ENCODE measurements around the gene EXOC6. TPM values are rescaled to one million over a fixed set of nuclear protein-coding genes. Genes with fewer than 3 reads are reported as not detected.

Gene EXOC6
- total RNA-seq, 3 donors from 2014 or later = 10.3 to 11.2 (median 10.8) TPM

- no peak for ATAC-seq
- no peaks in the 10 kb centered on the region for H3K27me3 Mint-ChIP-seq (ENCODE audit: low read depth)
- H3K4me1 Mint-ChIP-seq (ENCODE audit: low read depth) = no peaks in the 10 kb centered on the region
- H3K4me3 Mint-ChIP-seq = no peak overlapping the region
- H3K9me3 Mint-ChIP-seq = no peaks in the 10 kb centered on the region
- no peak for DNase-seq
- H3K36me3 Mint-ChIP-seq (ENCODE audit: insufficient read depth) = peaks cover 16% of the 10 kb centered on the region
Observed at GRCh38 chr10:93026072-93026471, 177.8 kb downstream of the EXOC6 start.

GRCh38 chr10:93027508-93027907, 179.2 kb downstream of the EXOC6 start:
- H3K4me1 Mint-ChIP-seq (ENCODE audit: low read depth) = no peaks in the 10 kb centered on the region
- H3K9me3 Mint-ChIP-seq = no peaks in the 10 kb centered on the region
- ATAC-seq = no peak
- no peaks in the 10 kb centered on the region for H3K27me3 Mint-ChIP-seq (ENCODE audit: low read depth)
- no peak for DNase-seq
- no peak overlapping the region for H3K4me3 Mint-ChIP-seq
- H3K36me3 Mint-ChIP-seq (ENCODE audit: insufficient read depth) = peaks cover 21% of the 10 kb centered on the region

- no peak for ATAC-seq
- Mint-ChIP-seq H3K27me3 (ENCODE audit: low read depth) (no peaks in the 10 kb centered on the region), H3K9me3 (no peaks in the 10 kb centered on the region), H3K36me3 (ENCODE audit: insufficient read depth) (peaks cover 23% of the 10 kb centered on the region), H3K4me1 (ENCODE audit: low read depth) (no peaks in the 10 kb centered on the region), H3K4me3 (no peak overlapping the region)
- DNase-seq = no peak
Observed at GRCh38 chr10:93028883-93029282, 180.6 kb downstream of the EXOC6 start.

- Mint-ChIP-seq H3K4me3 (no peak overlapping the region), H3K27me3 (ENCODE audit: low read depth) (no peaks in the 10 kb centered on the region), H3K9me3 (no peaks in the 10 kb centered on the region), H3K36me3 (ENCODE audit: insufficient read depth) (peaks cover 21% of the 10 kb centered on the region), H3K4me1 (ENCODE audit: low read depth) (no peaks in the 10 kb centered on the region)
- no peak for DNase-seq
- no peak for ATAC-seq
Observed at GRCh38 chr10:93030409-93030808, 182.1 kb downstream of the EXOC6 start.

- Mint-ChIP-seq H3K4me3 (no peak overlapping the region), H3K27me3 (ENCODE audit: low read depth) (no peaks in the 10 kb centered on the region), H3K4me1 (ENCODE audit: low read depth) (no peaks in the 10 kb centered on the region), H3K9me3 (no peaks in the 10 kb centered on the region), H3K36me3 (ENCODE audit: insufficient read depth) (peaks cover 10% of the 10 kb centered on the region)
- DNase-seq = no peak
- ATAC-seq = no peak
Observed at GRCh38 chr10:93032105-93032808, 183.9 kb downstream of the EXOC6 start.

- ATAC-seq = no peak
- Mint-ChIP-seq H3K36me3 (ENCODE audit: insufficient read depth) (peaks cover 7% of the 10 kb centered on the region), H3K27me3 (ENCODE audit: low read depth) (no peaks in the 10 kb centered on the region), H3K9me3 (no peaks in the 10 kb centered on the region), H3K4me3 (no peak overlapping the region), H3K4me1 (ENCODE audit: low read depth) (no peaks in the 10 kb centered on the region)
- no peak for DNase-seq
Observed at GRCh38 chr10:93032809-93033137, 184.5 kb downstream of the EXOC6 start.

- no peak for ATAC-seq
- H3K36me3 Mint-ChIP-seq (ENCODE audit: insufficient read depth) = peaks cover 7% of the 10 kb centered on the region
- H3K4me3 Mint-ChIP-seq = no peak overlapping the region
- H3K9me3 Mint-ChIP-seq = no peaks in the 10 kb centered on the region
- no peaks in the 10 kb centered on the region for H3K4me1 Mint-ChIP-seq (ENCODE audit: low read depth)
- no peak for DNase-seq
- no peaks in the 10 kb centered on the region for H3K27me3 Mint-ChIP-seq (ENCODE audit: low read depth)
Observed at GRCh38 chr10:93034426-93034825, 186.1 kb downstream of the EXOC6 start.

GRCh38 chr10:93039110-93039509, 190.8 kb downstream of the EXOC6 start:
- Mint-ChIP-seq H3K4me1 (ENCODE audit: low read depth) (peaks cover 1% of the 10 kb centered on the region), H3K36me3 (ENCODE audit: insufficient read depth) (peaks cover 15% of the 10 kb centered on the region), H3K9me3 (no peaks in the 10 kb centered on the region), H3K27me3 (ENCODE audit: low read depth) (no peaks in the 10 kb centered on the region), H3K4me3 (no peak overlapping the region)
- ATAC-seq = no peak
- no peak for DNase-seq

GRCh38 chr10:93039721-93040120, 191.4 kb downstream of the EXOC6 start:
- ATAC-seq (no peak), DNase-seq (no peak)
- Mint-ChIP-seq H3K4me1 (ENCODE audit: low read depth) (peaks cover 1% of the 10 kb centered on the region), H3K9me3 (no peaks in the 10 kb centered on the region), H3K36me3 (ENCODE audit: insufficient read depth) (peaks cover 15% of the 10 kb centered on the region), H3K4me3 (no peak overlapping the region), H3K27me3 (ENCODE audit: low read depth) (no peaks in the 10 kb centered on the region)

- H3K4me1 Mint-ChIP-seq (ENCODE audit: low read depth) = no peaks in the 10 kb centered on the region
- H3K9me3 Mint-ChIP-seq = no peaks in the 10 kb centered on the region
- peaks cover 25% of the 10 kb centered on the region for H3K36me3 Mint-ChIP-seq (ENCODE audit: insufficient read depth)
- H3K4me3 Mint-ChIP-seq = no peak overlapping the region
- peaks cover 3% of the 10 kb centered on the region for H3K27me3 Mint-ChIP-seq (ENCODE audit: low read depth)
- DNase-seq (no peak), ATAC-seq (no peak)
Observed at GRCh38 chr10:93054486-93054885, 206.2 kb downstream of the EXOC6 start.

- H3K36me3 Mint-ChIP-seq (ENCODE audit: insufficient read depth) = peaks cover 25% of the 10 kb centered on the region
- no peaks in the 10 kb centered on the region for H3K9me3 Mint-ChIP-seq
- H3K27me3 Mint-ChIP-seq (ENCODE audit: low read depth) = peaks cover 19% of the 10 kb centered on the region
- DNase-seq (no peak), ATAC-seq (no peak)
- no peak overlapping the region for H3K4me3 Mint-ChIP-seq
- peaks cover 17% of the 10 kb centered on the region for H3K4me1 Mint-ChIP-seq (ENCODE audit: low read depth)
Observed at GRCh38 chr10:93058139-93058538, 209.8 kb downstream of the EXOC6 start.

- H3K4me3 Mint-ChIP-seq = peak within 1 kb of the TSS; percentile 76
- ATAC-seq = no peak
Observed at GRCh38 chr10:93059975-93060886, 211.9 kb downstream of the EXOC6 start, which contains the start of gene CYP26C1. TSS of gene CYP26C1 (plus strand) at chr10:93060798. CDS start at chr10:93061264, 466 bp downstream.

GRCh38 chr10:93060887-93061593, 212.7 kb downstream of the EXOC6 start:
- H3K4me1 Mint-ChIP-seq (ENCODE audit: low read depth) = peaks cover 25% of the 10 kb centered on the region
- ATAC-seq = no peak
- DNase-seq = no peak
- no peaks in the 10 kb centered on the region for H3K9me3 Mint-ChIP-seq
- peaks cover 39% of the 10 kb centered on the region for H3K27me3 Mint-ChIP-seq (ENCODE audit: low read depth)
- no peak overlapping the region for H3K4me3 Mint-ChIP-seq
- H3K36me3 Mint-ChIP-seq (ENCODE audit: insufficient read depth) = peaks cover 19% of the 10 kb centered on the region

More at GRCh38 chr10:93059975-93060886, 211.9 kb downstream of the EXOC6 start, which contains the start of gene CYP26C1:
- Mint-ChIP-seq H3K9me3 (no peaks in the 10 kb centered on the region), H3K36me3 (ENCODE audit: insufficient read depth) (peaks cover 22% of the 10 kb centered on the region), H3K4me1 (ENCODE audit: low read depth) (peaks cover 20% of the 10 kb centered on the region), H3K27me3 (ENCODE audit: low read depth) (peaks cover 33% of the 10 kb centered on the region)
- DNase-seq = no peak

All from activated T-cell treated with anti-CD3 and anti-CD28 coated beads, Interleukin-2, amount 50 U/mL, for 4 hours (primary cell).